Mesenteric fat pad (tissue), 1 donor: ENCODE results near the gene TMEM95. TPM values are rescaled to one million over a fixed set of nuclear protein-coding genes. Genes with fewer than 3 reads are reported as not detected.

Experiments used
- DNase-seq: peaks from one replicate; pipeline ENCODE4 v3.0.0-alpha.2; 2020; ENCODE audit warnings: low spot score
- total RNA-seq: library from RNA; stranded (reverse); fragmentation: NEBNext Ultra II Directional; extraction: Animal tissue kit (Norgen Biotek cat#: 25700); gene quantifications from one replicate; pipeline ENCODE4 v1.2.1, GENCODE V29; 2021
- donor health status: DM: yes; HTN: yes; CAD: no.

Gene TMEM95
- total RNA-seq, 1 donor from 2014 or later: not detected

DNA sequence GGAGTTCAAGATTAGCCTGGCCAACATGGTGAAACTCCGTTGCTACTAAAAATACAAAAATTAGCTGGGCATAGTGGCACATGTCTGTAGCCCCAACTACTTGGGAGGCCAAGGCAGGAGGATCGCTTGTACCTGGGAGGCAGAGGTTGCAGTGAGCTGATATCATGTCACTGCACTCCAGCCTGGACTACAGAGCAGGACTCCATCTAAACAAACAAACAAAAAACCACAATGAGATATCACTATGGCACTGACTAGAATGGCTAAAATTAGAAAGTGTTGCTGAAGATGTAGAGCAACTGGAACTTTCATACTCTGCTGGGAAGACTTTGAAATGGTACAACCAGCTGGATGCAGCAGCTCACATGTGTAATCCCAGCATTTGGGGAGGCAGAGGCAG, 19.4 kb downstream of the TMEM95 start:
- no peak for DNase-seq

DNA sequence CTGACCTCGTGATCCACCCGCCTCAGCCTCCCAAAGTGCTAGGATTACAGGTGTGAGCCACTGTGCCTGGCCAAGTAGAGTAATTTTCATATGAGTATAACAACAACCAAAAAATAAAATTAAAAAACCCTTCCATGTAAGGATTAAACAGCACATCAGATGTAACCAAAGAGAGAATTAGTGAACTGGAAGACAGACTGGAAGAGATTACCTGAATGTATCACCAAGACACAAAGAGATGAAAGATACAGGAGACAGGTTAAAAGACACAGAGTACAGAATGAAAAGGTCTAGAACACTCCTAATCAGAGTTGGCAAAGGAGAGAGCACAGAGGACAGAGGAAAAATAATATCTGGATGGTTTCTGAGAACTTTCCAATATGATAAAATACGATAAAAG, 24.2 kb downstream of the TMEM95 start:
- DNase-seq: no peak

DNA sequence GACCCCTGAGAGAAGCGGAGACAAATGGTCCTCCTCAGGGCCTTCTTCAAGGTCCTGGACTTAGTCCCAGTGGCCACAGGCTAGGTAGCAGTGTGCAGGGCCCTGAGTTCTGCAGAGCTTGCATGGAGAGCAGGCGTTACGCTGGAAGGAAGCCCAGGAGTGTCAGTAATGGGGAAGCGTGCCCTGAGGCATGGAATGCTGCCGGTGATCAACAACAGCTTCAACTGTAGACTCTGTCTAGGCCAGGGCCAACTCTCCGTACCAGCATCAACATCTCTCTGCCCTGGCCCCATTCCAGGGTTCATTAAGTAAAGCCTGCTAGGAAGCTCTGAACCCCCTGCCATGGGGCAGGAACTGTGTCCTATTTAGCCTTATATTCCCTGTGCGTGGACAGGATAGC, 25.4 kb downstream of the TMEM95 start:
- no peak for DNase-seq

DNA sequence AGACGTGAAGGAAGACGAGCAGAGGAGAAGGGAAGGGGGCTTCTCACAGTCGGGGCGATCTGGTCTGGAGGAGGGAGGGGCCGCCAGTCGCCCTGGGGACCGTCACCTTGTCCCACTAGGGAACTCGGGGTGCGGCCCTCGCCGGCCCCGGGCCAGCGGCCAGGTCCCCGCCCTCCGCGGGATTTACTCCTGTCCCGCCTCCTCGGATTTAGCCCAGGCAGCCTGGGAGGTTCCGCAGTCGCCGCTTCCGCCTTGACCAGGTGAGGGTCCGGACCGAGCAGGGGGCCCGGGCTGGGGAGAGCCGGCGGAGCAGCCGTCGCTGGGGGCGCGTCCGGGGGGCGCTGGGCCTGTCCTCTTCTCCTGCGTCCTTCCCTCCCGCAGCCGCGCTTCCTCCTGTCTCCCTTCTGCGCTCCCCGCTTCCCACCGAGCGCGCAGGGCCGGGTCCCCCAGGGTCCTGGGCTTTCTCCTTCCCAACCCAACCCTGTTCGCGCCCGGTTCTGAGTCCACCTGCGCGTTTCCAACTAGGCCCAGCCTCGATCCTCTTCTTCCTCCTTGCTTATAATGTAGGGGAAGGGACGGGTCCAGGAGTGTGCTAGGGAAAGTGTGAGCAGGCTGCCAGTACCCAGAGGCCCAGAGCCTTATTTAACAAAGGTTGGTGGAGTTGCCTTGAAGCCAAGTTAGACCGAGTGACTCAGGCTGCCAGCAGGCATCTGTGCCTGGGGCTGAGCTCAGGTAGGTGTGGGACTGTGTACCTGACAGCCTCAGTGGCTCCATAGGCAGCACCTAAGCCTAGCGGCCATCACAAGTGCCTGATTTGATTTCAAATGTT, 26.1 kb downstream of the TMEM95 start, which contains the start of gene TNK1:
TSS of gene TNK1 (plus strand) at position 235 of the 829 bp plus-strand sequence. CDS start 1,838 bp downstream, outside the sequence.
- DNase-seq: no peak

- DNase-seq: no peak
Observed at GRCh38 chr17:7382901-7383300, 27.9 kb downstream of the TMEM95 start.

DNA sequence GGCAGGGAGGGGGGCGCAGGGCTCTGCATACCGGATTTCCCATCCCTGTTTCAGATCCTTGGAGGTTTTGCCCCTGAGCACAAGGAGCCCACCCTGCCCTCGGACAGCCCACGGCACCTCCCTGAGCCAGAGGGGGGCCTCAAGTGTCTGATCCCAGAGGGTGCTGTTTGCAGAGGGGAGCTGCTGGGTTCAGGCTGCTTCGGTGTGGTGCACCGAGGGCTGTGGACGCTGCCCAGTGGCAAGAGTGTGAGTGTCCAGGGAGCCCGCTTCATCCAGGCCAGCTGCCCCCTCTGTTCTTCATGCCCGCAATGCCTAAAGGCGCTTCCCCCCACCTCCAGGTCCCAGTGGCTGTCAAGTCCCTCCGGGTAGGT, 28.4 kb downstream of the TMEM95 start:
- DNase-seq: no peak

- DNase-seq: no peak
Observed at GRCh38 chr17:7383742-7384488, 29.0 kb downstream of the TMEM95 start.

- no peak for DNase-seq
Observed at GRCh38 chr17:7384489-7385081, 29.6 kb downstream of the TMEM95 start.

DNA sequence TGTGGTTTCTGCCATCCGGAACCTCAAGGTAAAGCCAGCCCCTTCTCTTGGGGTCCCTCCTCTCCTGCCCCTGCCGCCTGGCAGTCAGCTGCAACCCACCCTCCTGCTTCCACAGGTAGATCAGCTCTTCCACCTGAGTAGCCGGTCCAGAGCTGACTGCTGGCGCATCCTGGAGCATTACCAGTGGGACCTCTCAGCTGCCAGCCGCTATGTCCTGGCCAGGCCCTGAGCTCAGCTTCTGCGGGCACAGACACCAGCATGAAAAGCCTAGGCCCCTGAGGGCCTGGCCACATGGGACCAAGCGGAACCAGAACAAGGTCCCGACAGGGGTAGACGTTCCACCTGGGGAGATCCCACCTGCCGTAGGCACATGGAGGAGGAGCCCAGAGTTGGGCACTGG, 33.9 kb downstream of the TMEM95 start:
- no peak for DNase-seq

GRCh38 chr17:7389924-7390910, 35.3 kb downstream of the TMEM95 start:
- DNase-seq: no peak

- DNase-seq: no peak
Observed at GRCh38 chr17:7391307-7391706, 36.4 kb downstream of the TMEM95 start.

DNA sequence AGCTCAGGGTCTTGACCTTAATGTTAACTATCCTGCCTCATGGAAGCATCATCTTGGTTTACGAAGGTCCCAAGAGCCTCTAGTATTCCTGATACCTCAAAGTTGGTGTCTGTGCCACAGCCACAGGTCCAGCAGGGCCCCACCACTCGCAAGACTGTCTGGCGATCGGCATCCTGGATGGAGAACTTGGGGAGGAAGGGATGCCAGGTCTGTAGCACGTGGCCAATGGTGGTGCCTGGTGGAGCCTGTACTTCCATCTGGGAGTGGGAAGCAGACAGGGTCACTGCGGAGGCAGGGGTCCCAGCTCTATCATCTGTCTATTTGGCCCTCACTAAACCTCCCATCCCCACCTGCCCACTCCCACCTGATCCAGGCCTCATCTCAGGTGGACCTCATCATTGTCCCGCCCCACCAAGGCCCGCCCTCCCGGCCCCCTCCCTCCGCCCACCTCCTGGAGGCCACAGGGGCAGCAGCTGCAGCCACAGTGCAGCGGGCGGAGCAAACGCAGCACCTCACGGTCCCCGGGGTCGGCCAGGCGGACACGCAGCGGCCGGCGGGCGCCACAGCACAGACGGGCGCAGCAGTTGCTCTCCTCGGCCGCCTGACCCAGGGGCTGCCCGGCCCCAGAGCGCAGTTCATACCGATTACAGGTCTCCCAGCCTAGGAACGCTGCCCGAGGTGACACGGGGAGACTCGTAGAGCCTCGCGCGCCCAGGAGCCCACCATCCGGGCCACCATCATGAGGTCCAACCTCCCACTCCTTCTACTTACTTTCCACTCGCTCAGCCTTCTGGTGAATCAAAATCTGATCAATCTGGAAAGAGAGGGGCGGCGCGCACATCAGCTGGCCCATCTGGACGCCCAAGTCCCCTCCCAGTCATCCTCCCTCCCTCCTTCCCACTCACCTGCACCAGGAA, 38.0 kb downstream of the TMEM95 start:
- DNase-seq: no peak

DNA sequence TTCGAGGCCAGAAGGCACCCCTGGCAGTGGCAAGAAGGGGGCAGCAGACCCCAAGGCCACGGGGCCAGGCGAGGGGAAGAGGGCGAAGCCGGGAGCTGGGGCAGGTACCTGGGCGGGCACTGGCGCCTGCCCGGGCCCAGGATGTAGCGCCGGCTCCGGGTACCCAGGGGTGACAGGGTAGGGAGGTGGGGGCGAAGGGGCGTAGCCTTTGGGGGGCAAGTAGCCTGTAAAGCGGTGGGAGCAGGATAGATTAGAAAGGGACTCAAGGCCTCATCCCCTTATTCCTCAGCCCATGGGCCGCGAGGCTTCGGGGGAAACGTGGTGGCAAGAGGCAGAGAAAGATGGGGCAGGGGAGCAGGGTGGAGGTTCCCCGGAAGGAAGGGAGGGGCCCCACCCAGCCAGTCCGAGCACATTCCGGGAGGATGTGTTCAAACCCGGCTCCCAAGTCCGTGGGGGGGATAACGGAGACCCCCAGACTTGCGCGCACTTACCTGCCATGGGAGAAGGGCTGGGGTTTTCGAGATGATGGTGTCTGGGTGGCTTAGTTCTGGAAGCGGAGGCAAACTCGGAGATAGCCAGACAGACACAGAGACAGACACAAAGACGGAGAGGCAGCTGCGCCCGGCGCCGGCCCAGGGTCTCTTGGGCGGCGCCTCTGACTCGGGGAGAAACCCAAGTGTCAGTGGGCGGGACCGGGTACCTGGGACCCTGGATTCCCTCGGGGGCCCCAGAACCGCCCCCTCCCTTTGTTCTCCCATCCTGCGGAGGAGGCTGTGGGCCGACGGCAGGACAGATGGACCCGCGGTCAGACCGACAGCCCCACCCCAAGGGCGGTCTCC, 38.9 kb downstream of the TMEM95 start:
- DNase-seq: no peak

GRCh38 chr17:7394452-7395191, 39.7 kb downstream of the TMEM95 start, which contains the start of gene PLSCR3:
PLSCR3 (minus strand) TSS chr17:7394525; CDS start chr17:7394110, 415 bp downstream.
- DNase-seq: peak; percentile 95

- DNase-seq: no peak
Observed at GRCh38 chr17:7396147-7396546, 41.2 kb downstream of the TMEM95 start.

GRCh38 chr17:7398612-7399011, 43.7 kb downstream of the TMEM95 start:
- no peak for DNase-seq

DNA sequence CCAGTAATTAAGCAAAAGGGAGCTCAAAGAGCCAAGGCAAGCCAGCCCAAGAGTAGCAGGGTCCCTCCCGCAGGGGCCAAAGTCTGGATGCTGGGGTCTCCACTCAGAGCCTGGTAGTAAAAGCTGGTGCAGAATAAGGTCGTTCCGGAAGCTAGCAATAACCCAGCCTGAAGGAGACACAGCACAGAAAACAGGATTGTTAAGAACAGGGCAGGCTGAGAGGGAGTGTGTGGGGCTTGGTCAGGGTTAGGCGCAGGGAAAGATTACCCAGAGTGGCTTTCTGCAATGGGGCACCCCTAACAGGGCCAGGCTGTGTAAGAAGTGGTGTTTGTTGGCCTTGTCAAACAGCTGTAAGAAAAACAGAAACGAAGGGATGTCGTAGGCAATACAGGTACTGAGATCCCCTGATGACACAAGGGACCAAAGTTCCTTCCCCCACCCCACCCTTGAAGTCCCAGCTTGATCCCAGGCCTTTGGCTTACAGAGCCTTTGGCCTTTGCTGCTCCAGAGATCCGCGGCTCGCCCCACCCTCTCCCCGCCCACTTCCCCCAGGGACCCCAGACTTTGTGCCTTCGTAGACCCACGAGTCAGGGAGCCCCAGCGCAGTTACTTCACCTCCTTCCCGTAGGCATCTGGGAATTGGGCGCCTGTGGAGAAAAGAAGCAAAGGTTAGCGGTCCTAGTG, 48.2 kb downstream of the TMEM95 start:
- no peak for DNase-seq

GRCh38 chr17:7403727-7403976, 48.7 kb downstream of the TMEM95 start:
- DNase-seq: no peak
